SKM-1 treated with dmso at 0.1 percent for 144 hours (cell line): ENCODE data around the gene ST6GALNAC4.

Experiments used
- DNase-seq: peaks from one replicate; lab custom pipeline; 2025; ENCODE audit not compliant: unreplicated experiment; lab: John Stamatoyannopoulos, UW

ST6GALNAC4 gene

GRCh38 chr9:127915801-127916719 lies 781 bp downstream of the ST6GALNAC4 start:
- no peak for DNase-seq

- no peak for DNase-seq
Measured at GRCh38 chr9:127915325-127915752, 1.5 kb downstream of the ST6GALNAC4 start.

- DNase-seq: no peak
Measured at GRCh38 chr9:127913682-127914081, 3.2 kb downstream of the ST6GALNAC4 start.

GRCh38 chr9:127912882-127913281 lies 4.0 kb downstream of the ST6GALNAC4 start:
- no peak for DNase-seq

- DNase-seq: no peak
Measured at GRCh38 chr9:127912296-127912695, 4.5 kb downstream of the ST6GALNAC4 start.

GRCh38 chr9:127910613-127911205 lies 6.1 kb downstream of the ST6GALNAC4 start:
- DNase-seq: no peak

GRCh38 chr9:127909839-127910273 lies 7.0 kb downstream of the ST6GALNAC4 start:
- DNase-seq: no peak

GRCh38 chr9:127908660-127908926 lies 8.2 kb downstream of the ST6GALNAC4 start:
- no peak for DNase-seq

GRCh38 chr9:127907867-127908659 lies 8.8 kb downstream of the ST6GALNAC4 start:
- DNase-seq: no peak

GRCh38 chr9:127905788-127906191 lies 11.1 kb downstream of the ST6GALNAC4 start:
- no peak for DNase-seq

GRCh38 chr9:127905004-127905728 lies 11.7 kb downstream of the ST6GALNAC4 start:
- peak; percentile 50 for DNase-seq

- DNase-seq: peak; percentile 50
Measured at GRCh38 chr9:127904561-127905003, 12.3 kb downstream of the ST6GALNAC4 start.

GRCh38 chr9:127903557-127904475 lies 13.0 kb downstream of the ST6GALNAC4 start:
- no peak for DNase-seq

- DNase-seq: peak; percentile 71
Measured at GRCh38 chr9:127899128-127899943, 17.5 kb downstream of the ST6GALNAC4 start, which contains the start of gene ST6GALNAC6. Gene ST6GALNAC6 (minus strand): TSS chr9:127899603. CDS start chr9:127897981, 1,622 bp downstream.

- no peak for DNase-seq
Measured at GRCh38 chr9:127898433-127899127, 18.3 kb downstream of the ST6GALNAC4 start.

- DNase-seq: peak; percentile 81
Measured at GRCh38 chr9:127897193-127897692, 19.6 kb downstream of the ST6GALNAC4 start.

- no peak for DNase-seq
Measured at GRCh38 chr9:127896395-127897192, 20.2 kb downstream of the ST6GALNAC4 start.
